AG04450 (cell line): ENCODE measurements around the gene C11orf97. TPM values are rescaled to one million over a fixed set of nuclear protein-coding genes. Genes with fewer than 3 reads are reported as not detected.
A peak's percentile ranks its signal among the peaks of the same experiment; 100 is the strongest.
"Not testable (repeated sequence)": the region's sequence is repeated elsewhere in the genome, so short reads cannot be mapped to it uniquely, and the experiment has no call there.

Experiments
- CTCF ChIA-PET: fragments of 300-600, 350-600 bp; formaldehyde crosslinking; extraction: SDS; loops from one replicate; lab custom pipeline; 2022; ENCODE audit warnings: antibody characterized with exemption, inconsistent platforms; lab: Charles Lee
- POLR2A ChIA-PET: fragments of 350-600 bp; formaldehyde crosslinking; extraction: SDS; loops from one replicate; lab custom pipeline; 2021; ENCODE audit warnings: antibody characterized with exemption, inconsistent platforms; lab: Yijun Ruan, JAX
- DNase-seq: peaks from one replicate; pipeline ENCODE4 v3.0.0-alpha.2; 2011; ENCODE audit warnings: low read depth, low spot score
- H3K27ac ChIP-seq: one replicate; pipeline ENCODE4 v1.5.1; 2012; ENCODE audit warnings: low read depth, low read length, control low read depth
- H3K27me3 ChIP-seq: one replicate; pipeline ENCODE4 v1.6.0; 2012; ENCODE audit warnings: low read length; ENCODE audit not compliant: control insufficient read depth, insufficient read depth
- H3K4me3 ChIP-seq: 2 replicates; pipeline ENCODE4 v1.5.1; 2011; ENCODE audit warnings: mild to moderate bottlenecking, low read depth, low read length, control low read depth
- H3K9me3 ChIP-seq: 2 replicates; pipeline ENCODE4 v1.5.1; 2012; ENCODE audit warnings: low read length; ENCODE audit not compliant: control insufficient read depth, insufficient read depth
- CTCF ChIP-seq: IDR thresholded peaks from 2 replicates; pipeline ENCODE4 v1.5.1; 2011; ENCODE audit warnings: low read depth, low read length, control low read depth, inconsistent platforms
- polyA plus RNA-seq: library from polyadenylated mRNA; depleted of rRNA; stranded (reverse); fragments of >200 nt; gene quantifications from 2 replicates; pipeline ENCODE4 v1.2.3, GENCODE V29; 2011; rRNA removed
- small RNA-seq: library from RNA; depleted of rRNA; stranded (forward); fragments of <200 nt; gene quantifications from one replicate; pipeline ENCODE3, GENCODE V24; 2012; ENCODE audit warnings: low read depth; ENCODE audit not compliant: insufficient read length

Gene C11orf97
- polyA plus RNA-seq, 1 experiment: not detected

- H3K9me3 ChIP-seq: peaks cover 4% of the 10 kb centered on the region; the same call in 1 of the 2 replicates
- H3K27me3 ChIP-seq: no peaks in the 10 kb centered on the region
- no peak for TF ChIP-seq CTCF
- POLR2A ChIA-PET: no interaction called here
- no peak overlapping the region for H3K4me3 ChIP-seq
- no peak for DNase-seq
- H3K27ac ChIP-seq: no peak overlapping the region
- CTCF ChIA-PET: no interaction called here
Measured at GRCh38 chr11:94568717-94569116, 56.5 kb downstream of the C11orf97 start.

GRCh38 chr11:94572975-94573374, 60.7 kb downstream of the C11orf97 start:
- H3K4me3 ChIP-seq, H3K27ac ChIP-seq, DNase-seq, H3K27me3 ChIP-seq, POLR2A ChIA-PET, H3K9me3 ChIP-seq, CTCF ChIA-PET: not testable (repeated sequence)

GRCh38 chr11:94574193-94574961, 62.1 kb downstream of the C11orf97 start:
- no peak overlapping the region for H3K4me3 ChIP-seq
- POLR2A ChIA-PET: no interaction called here
- peak overlapping the region; percentile 53 for H3K27ac ChIP-seq
- no peaks in the 10 kb centered on the region for H3K27me3 ChIP-seq
- peak; percentile 56 for DNase-seq
- no peak for TF ChIP-seq CTCF
- H3K9me3 ChIP-seq: no peaks in the 10 kb centered on the region
- CTCF ChIA-PET: interaction anchor here (1.4 kb wide), 1 partner anchor 54 kb away, joined by 5 read pairs; no protein-coding TSS in a partner anchor

- H3K4me3 ChIP-seq: no peak overlapping the region
- CTCF ChIA-PET: no interaction called here
- POLR2A ChIA-PET: no interaction called here
- DNase-seq: no peak
- H3K9me3 ChIP-seq: no peaks in the 10 kb centered on the region
- no peaks in the 10 kb centered on the region for H3K27me3 ChIP-seq
- H3K27ac ChIP-seq: no peak overlapping the region
- no peak for TF ChIP-seq CTCF
Measured at GRCh38 chr11:94576306-94576705, 64.0 kb downstream of the C11orf97 start.

- POLR2A ChIA-PET: no interaction called here
- no peak for DNase-seq
Measured at GRCh38 chr11:94577841-94578240, 65.6 kb downstream of the C11orf97 start.

More at GRCh38 chr11:94577841-94578240, 65.6 kb downstream of the C11orf97 start:
- no peak overlapping the region for H3K27ac ChIP-seq
- TF ChIP-seq CTCF: no peak
- no peaks in the 10 kb centered on the region for H3K27me3 ChIP-seq
- H3K4me3 ChIP-seq: no peak overlapping the region
- no peaks in the 10 kb centered on the region for H3K9me3 ChIP-seq
- CTCF ChIA-PET: interaction anchor here (2.1 to 2.2 kb wide), 2 partner anchors 25 to 59 kb away, joined by 7 read pairs; no protein-coding TSS in a partner anchor

Small RNAs within 50 kb of the gene (small RNA-seq; reads per million reads assigned to genes)
- 3.8 reads per million, percentile 35 among the genes with 10 or more reads in this experiment for gene MIR548L

Other genes with a start within 250 kb of the C11orf97 start
- 0.12 TPM in 1 of 2 replicates, not detected in the other for gene IZUMO1R, start 207.9 kb upstream of the C11orf97 start, polyA plus RNA-seq
- gene GPR83, start 111.0 kb upstream of the C11orf97 start, polyA plus RNA-seq: 0.02 and 0.04 TPM in 2 replicates
- 8.1 and 10.3 TPM in 2 replicates for gene MRE11, start 18.6 kb upstream of the C11orf97 start, polyA plus RNA-seq
- gene ANKRD49, start 18.5 kb upstream of the C11orf97 start, polyA plus RNA-seq: 12.4 and 16.0 TPM in 2 replicates
- gene FUT4, start 31.5 kb downstream of the C11orf97 start, polyA plus RNA-seq: 2.2 and 2.6 TPM in 2 replicates
- gene PIWIL4, start 54.9 kb downstream of the C11orf97 start, polyA plus RNA-seq: 1.0 and 1.1 TPM in 2 replicates